ENCODE results near the gene RABGAP1L. TPM values are rescaled to one million over a fixed set of nuclear protein-coding genes. Genes with fewer than 3 reads are reported as not detected.

RABGAP1L gene
- total and polyA plus RNA-seq, 10 of the 15 experiments (the other 5 are each of a cell fraction or from before 2014, with no cell fraction given), result 5.8 to 194 (median 113) TPM

DNA sequence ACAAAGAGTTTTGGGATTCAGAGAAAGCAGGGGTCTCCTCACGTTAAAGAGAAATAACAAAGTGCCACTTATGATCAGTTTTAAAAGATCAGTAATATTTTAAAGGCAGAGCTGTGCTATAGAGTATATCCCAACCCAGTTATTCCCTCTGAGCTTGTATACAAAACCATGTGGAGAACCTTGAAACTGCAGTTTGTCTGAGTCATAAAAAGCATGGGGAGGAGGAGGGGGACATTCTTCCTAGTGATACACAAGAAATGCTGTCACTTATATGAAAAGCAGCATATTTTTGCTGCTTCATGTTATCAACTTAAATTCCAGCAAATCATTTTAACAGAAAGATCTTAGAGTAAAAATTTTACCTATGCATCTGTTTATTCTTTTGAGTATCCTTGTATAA is 533.0 kb downstream of the RABGAP1L start (continued):
- TF ChIP-seq, protein P1, sequence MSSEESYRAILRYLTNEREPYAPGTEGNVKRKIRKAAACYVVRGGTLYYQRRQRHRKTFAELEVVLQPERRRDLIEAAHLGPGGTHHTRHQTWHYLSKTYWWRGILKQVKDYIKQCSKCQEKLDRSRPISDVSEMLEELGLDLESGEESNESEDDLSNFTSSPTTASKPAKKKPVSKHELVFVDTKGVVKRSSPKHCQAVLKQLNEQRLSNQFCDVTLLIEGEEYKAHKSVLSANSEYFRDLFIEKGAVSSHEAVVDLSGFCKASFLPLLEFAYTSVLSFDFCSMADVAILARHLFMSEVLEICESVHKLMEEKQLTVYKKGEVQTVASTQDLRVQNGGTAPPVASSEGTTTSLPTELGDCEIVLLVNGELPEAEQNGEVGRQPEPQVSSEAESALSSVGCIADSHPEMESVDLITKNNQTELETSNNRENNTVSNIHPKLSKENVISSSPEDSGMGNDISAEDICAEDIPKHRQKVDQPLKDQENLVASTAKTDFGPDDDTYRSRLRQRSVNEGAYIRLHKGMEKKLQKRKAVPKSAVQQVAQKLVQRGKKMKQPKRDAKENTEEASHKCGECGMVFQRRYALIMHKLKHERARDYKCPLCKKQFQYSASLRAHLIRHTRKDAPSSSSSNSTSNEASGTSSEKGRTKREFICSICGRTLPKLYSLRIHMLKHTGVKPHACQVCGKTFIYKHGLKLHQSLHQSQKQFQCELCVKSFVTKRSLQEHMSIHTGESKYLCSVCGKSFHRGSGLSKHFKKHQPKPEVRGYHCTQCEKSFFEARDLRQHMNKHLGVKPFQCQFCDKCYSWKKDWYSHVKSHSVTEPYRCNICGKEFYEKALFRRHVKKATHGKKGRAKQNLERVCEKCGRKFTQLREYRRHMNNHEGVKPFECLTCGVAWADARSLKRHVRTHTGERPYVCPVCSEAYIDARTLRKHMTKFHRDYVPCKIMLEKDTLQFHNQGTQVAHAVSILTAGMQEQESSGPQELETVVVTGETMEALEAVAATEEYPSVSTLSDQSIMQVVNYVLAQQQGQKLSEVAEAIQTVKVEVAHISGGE (CRISPR knock-in tag; IDR thresholded peaks at IDR 0.05), result no peak
- TF ChIP-seq, protein P2, sequence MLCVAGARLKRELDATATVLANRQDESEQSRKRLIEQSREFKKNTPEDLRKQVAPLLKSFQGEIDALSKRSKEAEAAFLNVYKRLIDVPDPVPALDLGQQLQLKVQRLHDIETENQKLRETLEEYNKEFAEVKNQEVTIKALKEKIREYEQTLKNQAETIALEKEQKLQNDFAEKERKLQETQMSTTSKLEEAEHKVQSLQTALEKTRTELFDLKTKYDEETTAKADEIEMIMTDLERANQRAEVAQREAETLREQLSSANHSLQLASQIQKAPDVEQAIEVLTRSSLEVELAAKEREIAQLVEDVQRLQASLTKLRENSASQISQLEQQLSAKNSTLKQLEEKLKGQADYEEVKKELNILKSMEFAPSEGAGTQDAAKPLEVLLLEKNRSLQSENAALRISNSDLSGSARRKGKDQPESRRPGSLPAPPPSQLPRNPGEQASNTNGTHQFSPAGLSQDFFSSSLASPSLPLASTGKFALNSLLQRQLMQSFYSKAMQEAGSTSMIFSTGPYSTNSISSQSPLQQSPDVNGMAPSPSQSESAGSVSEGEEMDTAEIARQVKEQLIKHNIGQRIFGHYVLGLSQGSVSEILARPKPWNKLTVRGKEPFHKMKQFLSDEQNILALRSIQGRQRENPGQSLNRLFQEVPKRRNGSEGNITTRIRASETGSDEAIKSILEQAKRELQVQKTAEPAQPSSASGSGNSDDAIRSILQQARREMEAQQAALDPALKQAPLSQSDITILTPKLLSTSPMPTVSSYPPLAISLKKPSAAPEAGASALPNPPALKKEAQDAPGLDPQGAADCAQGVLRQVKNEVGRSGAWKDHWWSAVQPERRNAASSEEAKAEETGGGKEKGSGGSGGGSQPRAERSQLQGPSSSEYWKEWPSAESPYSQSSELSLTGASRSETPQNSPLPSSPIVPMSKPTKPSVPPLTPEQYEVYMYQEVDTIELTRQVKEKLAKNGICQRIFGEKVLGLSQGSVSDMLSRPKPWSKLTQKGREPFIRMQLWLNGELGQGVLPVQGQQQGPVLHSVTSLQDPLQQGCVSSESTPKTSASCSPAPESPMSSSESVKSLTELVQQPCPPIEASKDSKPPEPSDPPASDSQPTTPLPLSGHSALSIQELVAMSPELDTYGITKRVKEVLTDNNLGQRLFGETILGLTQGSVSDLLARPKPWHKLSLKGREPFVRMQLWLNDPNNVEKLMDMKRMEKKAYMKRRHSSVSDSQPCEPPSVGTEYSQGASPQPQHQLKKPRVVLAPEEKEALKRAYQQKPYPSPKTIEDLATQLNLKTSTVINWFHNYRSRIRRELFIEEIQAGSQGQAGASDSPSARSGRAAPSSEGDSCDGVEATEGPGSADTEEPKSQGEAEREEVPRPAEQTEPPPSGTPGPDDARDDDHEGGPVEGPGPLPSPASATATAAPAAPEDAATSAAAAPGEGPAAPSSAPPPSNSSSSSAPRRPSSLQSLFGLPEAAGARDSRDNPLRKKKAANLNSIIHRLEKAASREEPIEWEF (IDR thresholded peaks at IDR 0.05; ENCODE audit: insufficient replicate concordance, low read depth, low read length), result no peak
- no peak for TF ChIP-seq NR2C1 (IDR thresholded peaks at IDR 0.05)
- TF ChIP-seq MTA3 (IDR thresholded peaks at IDR 0.05; ENCODE audit: borderline replicate concordance, low read length), result no peak

Measured in GM12878 (cell line).